ENCODE measurements around the gene MAMSTR.
A peak's percentile ranks its signal among the peaks of the same experiment; 100 is the strongest.
"Not testable (repeated sequence)": the region's sequence is repeated elsewhere in the genome, so short reads cannot be mapped to it uniquely, and the experiment has no call there.

The MAMSTR gene

GRCh38 chr19:48698046-48698445 lies 21.5 kb downstream of the MAMSTR start:
- DNase-seq (ENCODE audit: low read depth), result no peak
- no peak overlapping the region for H3K4me3 ChIP-seq (ENCODE audit: low read depth, low read length)

DNA sequence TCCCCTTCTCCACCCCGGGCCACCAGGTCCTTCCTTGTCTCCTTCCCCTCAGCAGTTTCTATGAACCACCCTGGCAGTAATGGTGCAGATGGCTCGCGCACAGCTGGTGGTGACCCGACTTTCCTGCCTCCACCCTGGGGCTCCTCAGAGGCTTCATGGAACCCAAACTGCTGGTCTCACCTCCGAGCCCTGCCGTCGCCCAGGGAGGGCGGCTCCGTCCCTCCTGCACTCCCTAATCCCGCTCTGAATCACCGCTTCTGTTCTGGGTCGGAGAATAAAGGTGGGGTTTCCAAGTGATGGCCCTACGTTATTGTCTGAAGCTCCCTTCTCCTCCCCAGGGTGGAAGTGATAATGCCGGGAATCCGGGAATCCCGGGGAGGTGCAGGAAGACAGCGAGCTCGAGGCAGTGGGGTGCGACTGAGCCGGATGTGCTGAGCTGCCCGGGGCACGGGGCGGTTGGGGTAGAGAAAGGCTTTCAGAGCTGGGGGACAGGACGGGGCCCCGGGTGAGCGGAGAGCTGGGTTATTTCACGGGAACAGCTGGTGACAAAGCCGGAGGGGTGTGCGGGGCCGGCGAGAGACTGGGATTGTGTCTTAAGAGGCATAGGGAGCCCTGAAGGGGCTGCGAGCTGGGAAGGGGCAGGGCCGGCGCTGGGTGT lies 23.0 kb downstream of the MAMSTR start:
- H3K4me3 ChIP-seq (ENCODE audit: low read depth, low read length), result peak overlapping the region; percentile 1
- no peak for DNase-seq (ENCODE audit: low read depth)

DNA sequence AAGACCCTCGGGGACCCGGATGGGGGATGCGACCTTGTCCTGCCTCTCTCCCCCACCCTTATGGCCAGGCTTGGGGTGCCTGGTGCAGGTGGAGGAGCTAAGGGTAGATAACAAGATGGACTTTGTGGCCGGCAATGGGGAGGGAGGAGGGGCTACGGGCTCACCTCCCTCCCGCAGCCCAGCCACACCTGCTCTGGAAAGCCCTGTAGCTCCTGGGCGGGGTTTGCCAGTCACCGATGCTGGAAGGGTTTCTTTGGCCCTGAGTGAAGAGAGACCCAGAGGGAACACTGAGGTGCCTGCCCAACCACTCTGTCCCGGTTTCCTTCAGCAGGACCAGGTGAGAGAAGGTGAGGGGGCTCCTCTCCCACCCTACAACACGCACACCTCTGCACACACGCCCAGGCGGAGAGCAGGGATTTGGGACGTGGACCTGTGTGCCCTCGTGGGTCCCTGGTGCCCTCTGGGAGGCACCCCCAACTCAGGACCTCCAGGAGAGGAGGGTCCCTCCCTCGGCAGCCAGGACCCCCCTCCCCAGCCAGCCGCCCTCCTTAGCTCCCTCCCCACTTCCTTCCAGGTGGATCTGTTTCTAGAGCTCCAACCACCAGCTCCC lies 23.7 kb downstream of the MAMSTR start, which contains the start of gene FUT2:
Gene FUT2, plus strand, starts transcription at position 229 of the 610 bp plus-strand sequence. CDS start 6,986 bp downstream, outside the sequence.
- no peak for DNase-seq (ENCODE audit: low read depth)

DNA sequence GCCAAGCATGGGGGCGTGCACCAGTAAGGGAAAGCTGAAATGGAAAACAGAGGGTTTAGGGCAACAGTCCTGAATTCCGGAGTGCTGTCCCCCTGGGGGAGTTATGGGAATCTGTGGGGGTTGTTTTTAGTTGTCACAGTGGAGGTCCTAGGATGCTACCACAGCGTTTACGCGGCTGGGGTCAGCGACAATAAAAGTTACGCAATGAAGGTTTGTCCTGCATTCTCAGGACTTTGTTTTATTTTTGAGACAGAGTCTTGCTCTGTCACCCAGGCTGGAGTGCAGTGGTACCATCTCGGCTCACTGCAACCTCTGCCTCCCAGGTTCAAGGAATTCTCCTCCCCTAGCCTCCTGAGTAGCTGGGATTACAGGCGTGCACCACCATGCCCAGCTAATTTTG lies 25.9 kb downstream of the MAMSTR start:
- not testable (repeated sequence) for DNase-seq (ENCODE audit: low read depth)

More for the DNA sequence above, 23.7 kb downstream of the MAMSTR start, which contains the start of gene FUT2:
- H3K4me3 ChIP-seq (ENCODE audit: low read depth, low read length), result peak within 1 kb of the TSS; percentile 1

DNA sequence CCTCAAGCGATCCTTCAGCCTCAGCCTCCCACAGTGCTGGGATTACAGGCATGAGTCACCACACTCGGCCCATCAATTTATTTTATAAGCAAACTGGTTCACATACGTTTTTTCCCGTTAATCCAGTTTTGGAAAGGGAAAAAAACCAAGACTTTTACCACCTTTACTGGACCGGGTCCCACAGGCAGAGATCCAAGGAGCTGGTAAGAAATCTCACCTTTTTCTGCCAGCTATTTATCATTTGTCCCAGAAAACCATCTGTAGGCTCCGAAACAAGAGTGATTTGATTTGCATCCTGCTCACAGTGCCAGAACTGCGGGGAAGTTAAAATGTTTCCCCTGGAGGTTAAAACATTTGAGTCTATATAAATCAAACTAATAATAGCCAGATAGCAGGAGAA lies 30.1 kb downstream of the MAMSTR start:
- H3K4me3 ChIP-seq (ENCODE audit: low read depth, low read length), result no peak overlapping the region
- DNase-seq (ENCODE audit: low read depth), result no peak

More for the DNA sequence above, 25.9 kb downstream of the MAMSTR start:
- not testable (repeated sequence) for H3K4me3 ChIP-seq (ENCODE audit: low read depth, low read length)

GRCh38 chr19:48687776-48688175 lies 31.7 kb downstream of the MAMSTR start:
- no peak overlapping the region for H3K4me3 ChIP-seq (ENCODE audit: low read depth, low read length)
- no peak for DNase-seq (ENCODE audit: low read depth)

DNA sequence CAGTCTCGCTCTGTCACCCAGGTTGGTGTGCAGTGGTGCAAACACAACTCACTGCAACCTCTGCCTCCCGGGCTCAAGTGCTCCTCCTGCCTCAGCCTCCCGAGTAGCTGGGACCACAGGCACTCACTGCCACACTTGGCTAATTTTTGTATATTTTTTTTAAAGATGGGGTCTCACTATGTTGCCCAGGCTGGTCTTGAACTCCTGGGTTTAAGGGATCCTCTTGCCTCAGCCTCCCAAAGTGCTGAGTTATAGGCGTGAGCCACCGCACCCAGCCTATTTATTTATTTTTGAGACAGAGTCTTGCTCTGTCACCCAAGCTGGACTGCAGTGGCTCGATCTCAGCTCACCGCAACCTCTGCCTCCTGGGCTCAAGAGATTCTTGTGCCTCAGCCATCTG lies 32.9 kb downstream of the MAMSTR start:
- H3K4me3 ChIP-seq (ENCODE audit: low read depth, low read length), result not testable (repeated sequence)

GRCh38 chr19:48686088-48686487 lies 33.4 kb downstream of the MAMSTR start:
- no peak for DNase-seq (ENCODE audit: low read depth)
- no peak overlapping the region for H3K4me3 ChIP-seq (ENCODE audit: low read depth, low read length)

More for the DNA sequence above, 32.9 kb downstream of the MAMSTR start:
- DNase-seq (ENCODE audit: low read depth), result not testable (repeated sequence)

- no peak for DNase-seq (ENCODE audit: low read depth)
- no peak overlapping the region for H3K4me3 ChIP-seq (ENCODE audit: low read depth, low read length)
These were observed 33.9 kb downstream of the MAMSTR start for GRCh38 chr19:48685583-48685982.

DNA sequence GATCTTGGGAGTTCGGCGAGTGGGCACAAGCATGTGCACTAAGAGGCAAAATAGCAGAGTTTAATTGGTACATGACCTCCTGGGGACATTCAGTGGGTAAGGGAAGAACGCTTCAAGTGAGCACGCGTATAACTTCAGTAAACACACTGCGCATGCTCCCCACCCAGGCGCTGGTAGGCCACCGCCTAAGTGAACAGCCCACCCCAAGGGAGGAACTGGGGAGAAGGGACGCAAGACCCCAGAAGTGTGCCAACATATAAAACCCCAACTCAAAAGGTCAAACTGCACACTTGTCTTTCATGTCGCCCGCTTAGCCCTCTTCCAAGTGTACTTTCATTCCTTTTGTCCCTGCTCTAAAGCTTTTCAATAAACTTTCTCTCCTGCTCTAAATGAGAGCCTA lies 36.2 kb downstream of the MAMSTR start:
- no peak overlapping the region for H3K4me3 ChIP-seq (ENCODE audit: low read depth, low read length)
- no peak for DNase-seq (ENCODE audit: low read depth)

- DNase-seq (ENCODE audit: low read depth), result peak; percentile 55
- no peak overlapping the region for H3K4me3 ChIP-seq (ENCODE audit: low read depth, low read length)
These were observed 38.4 kb downstream of the MAMSTR start for GRCh38 chr19:48681127-48681470.

DNA sequence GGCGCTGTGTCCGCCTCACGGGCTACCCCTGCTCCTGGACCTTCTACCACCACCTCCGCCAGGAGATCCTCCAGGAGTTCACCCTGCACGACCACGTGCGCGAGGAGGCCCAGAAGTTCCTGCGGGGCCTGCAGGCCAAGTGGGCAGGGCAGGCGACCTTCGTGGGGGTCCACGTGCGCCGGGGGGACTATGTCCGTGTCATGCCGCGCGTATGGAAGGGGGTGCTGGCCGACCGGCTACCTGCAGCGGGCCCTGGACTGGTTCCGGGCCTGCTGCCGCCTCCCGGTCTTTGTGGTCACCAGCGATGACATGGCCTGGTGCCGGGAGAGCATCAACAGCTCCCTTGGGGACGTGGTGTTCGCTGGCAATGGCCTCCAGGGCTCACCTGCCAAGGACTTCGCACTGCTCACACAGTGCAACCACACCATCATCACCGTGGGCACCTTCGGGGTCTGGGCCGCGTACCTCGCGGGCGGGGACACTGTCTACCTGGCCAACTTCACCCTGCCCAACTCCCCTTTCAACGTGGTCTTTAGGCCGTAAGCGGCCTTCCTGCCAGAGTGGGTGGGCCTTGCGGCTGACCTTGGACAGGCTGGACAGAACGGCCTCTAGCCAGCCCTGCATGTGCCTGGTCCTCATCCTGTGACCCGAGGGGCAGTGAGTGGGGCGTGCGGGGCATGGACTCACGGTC lies 38.9 kb downstream of the MAMSTR start:
- H3K4me3 ChIP-seq (ENCODE audit: low read depth, low read length), result no peak overlapping the region
- no peak for DNase-seq (ENCODE audit: low read depth)

DNA sequence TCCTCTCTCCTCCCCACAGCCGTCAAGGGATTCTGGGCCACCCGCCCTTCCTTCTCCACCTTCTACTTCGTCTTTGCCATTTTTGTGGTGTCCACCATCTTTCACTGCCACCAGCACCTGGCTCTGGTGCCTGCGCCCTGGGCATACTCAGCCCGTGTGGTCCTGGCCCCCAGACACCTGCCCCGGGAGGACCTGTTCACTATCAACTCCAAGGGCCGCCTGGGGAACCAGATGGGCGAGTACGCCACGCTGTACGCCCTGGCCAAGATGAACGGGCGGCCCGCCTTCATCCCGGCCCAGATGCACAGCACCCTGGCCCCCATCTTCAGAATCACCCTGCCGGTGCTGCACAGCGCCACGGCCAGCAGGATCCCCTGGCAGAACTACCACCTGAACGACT lies 39.5 kb downstream of the MAMSTR start:
- H3K4me3 ChIP-seq (ENCODE audit: low read depth, low read length); DNase-seq (ENCODE audit: low read depth): not testable (repeated sequence)

DNA sequence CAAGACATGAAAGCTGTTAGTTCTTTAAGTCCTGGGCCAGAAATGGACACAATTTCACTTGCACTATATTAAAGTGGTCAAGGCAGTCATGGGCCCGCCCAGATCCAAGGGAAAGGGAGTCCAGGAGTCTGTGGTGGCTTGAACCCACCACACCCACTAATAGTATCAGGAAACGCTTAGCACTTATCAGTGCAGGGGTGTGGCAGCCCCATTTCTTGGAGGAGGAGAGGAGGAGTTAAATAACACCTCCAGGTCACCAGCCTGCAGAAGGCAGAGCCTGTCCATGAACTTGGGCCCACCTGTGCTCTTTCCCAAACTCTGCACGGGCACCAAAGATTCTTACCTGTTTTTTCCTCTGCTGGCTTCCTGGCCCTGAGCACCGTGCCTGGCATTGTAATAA lies 41.3 kb downstream of the MAMSTR start:
- no peak overlapping the region for H3K4me3 ChIP-seq (ENCODE audit: low read depth, low read length)
- DNase-seq (ENCODE audit: low read depth), result no peak

DNA sequence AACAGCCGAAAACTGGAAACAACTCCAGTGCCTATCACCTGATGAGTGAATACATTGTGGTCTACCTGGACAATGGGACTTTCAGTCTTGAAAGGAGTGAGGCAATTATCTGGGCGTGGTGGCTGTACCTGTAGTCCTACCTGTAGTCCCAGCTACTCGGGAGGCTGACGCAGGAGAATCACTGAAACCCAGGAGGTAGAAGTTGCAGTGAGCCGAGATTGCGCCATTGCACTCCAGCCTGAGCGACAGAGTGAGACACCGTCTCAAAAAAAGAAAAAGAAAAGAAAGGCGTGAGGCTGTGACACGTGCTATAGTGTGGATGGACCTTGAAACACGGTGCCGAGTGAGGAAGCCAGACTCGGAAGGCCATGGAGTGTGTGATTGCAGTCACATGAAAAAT lies 42.6 kb downstream of the MAMSTR start:
- no peak overlapping the region for H3K4me3 ChIP-seq (ENCODE audit: low read depth, low read length)
- no peak for DNase-seq (ENCODE audit: low read depth)

DNA sequence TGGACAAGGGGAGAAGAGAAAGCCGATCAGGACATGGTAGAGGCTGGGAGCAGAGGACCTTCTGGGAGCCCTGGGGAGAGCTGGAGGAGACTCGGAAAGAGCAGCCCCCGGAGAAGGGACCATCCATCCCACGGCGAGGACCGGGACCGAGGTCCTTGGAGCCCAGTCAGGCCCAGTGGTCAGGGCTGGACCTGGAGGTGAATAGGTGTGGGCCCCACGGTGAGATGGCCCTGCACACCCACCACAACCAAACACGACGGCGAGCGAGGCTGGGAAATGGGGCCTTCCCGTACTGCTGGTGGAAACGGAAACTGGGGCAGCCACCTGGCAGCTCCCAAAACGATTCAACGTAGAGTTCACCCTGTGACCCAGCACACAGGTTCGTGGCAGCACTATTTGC lies 43.0 kb downstream of the MAMSTR start:
- DNase-seq (ENCODE audit: low read depth), result no peak
- H3K4me3 ChIP-seq (ENCODE audit: low read depth, low read length), result no peak overlapping the region

DNA sequence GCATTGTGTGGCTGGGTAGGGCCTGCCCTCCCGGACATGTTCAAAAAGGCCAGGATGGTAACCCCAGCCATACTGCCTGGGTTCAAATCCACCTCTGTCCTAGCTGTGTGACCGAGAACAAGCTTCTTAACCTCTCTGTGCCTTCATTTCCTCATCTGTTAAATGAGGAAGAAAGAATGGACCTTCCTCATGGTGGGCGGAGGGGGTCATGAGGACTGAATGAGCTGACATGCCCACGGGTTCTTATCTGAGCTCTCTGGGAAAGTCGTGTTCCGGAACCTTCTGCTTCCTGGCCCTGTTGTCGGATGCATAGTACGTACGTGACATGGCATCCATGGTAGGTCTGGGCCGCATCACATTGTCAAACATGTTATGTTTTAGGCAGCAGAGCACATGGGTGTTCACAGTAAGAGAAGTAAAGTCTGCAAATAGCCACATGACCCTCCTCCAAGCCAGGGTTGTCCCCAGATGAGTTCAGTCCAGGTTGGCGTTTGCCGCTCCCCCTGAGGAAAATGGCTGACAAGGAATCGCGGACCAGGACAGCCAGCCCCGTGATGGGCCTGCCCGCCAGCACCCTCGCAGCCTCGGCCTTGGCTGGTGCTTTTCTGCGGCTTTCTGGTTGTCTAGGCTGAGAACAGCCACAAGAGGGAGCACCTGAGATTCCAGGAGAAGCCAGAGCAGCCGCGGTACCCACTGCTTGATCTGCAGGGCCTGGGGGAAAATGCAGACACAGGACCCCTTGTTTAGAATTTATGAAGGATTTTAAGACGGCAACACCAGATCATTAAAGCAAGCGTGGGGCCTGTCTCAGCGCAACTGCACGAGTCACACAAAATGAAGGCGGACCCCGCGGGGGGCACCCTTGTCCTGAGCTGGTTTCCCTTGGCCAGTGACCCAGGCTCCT lies 44.4 kb downstream of the MAMSTR start:
- no peak overlapping the region for H3K4me3 ChIP-seq (ENCODE audit: low read depth, low read length)
- no peak for DNase-seq (ENCODE audit: low read depth)

GRCh38 chr19:48674216-48674809 lies 45.2 kb downstream of the MAMSTR start:
- no peak for DNase-seq (ENCODE audit: low read depth)
- H3K4me3 ChIP-seq (ENCODE audit: low read depth, low read length), result no peak overlapping the region

DNA sequence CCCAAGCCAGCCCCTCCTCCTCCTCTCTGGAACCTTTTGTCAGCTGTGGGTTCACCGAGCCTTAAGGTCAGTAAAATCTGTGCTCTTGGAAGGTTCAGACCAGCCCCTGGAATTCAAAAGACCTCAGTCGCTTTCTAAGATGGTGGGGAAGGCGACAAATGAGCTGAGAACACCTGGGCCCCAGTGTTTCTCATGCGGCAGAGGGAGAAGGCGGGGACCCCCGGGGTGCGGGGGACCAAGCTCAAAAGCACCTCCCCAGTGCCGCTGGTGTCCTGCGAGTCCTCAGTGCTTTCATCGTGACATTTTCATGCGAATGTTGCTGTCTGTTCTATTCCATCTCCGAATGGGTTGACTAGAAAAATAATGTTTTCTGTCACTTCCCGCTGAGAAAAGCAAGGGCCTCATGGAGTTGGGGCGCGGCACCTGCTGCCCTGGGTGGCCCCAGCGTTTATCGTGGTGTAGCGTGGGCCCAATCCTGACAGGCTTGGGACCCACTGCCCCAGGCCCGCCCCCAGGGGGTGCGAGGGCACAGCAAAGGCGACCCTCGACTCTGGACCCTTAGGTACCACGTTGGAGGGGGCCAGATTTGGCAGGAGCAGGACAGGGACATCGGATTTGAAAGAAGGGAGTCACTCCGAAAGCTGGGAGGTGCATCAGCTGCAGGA lies 46.0 kb downstream of the MAMSTR start:
- no peak overlapping the region for H3K4me3 ChIP-seq (ENCODE audit: low read depth, low read length)
- no peak for DNase-seq (ENCODE audit: low read depth)
